Measurements from ENCODE around the gene EXOC3. TPM values are rescaled to one million over a fixed set of nuclear protein-coding genes. Genes with fewer than 3 reads are reported as not detected.
"Not testable (repeated sequence)": the region's sequence is repeated elsewhere in the genome, so short reads cannot be mapped to it uniquely, and the experiment has no call there.

The EXOC3 gene
- total RNA-seq, 2 experiments from 2014 or later: 62.2 to 62.3 TPM

GRCh38 chr5:472656-473550, 29.9 kb downstream of the EXOC3 start:
- ATAC-seq: peak; percentile 82
- Mint-ChIP-seq H3K9me3 (ENCODE audit: insufficient read depth) (no peaks in the 10 kb centered on the region), H3K36me3 (ENCODE audit: low read depth) (peaks cover 16% of the 10 kb centered on the region), H3K4me3 (peak overlapping the region; percentile 71), H3K4me1 (ENCODE audit: low read depth) (peaks cover 20% of the 10 kb centered on the region), H3K27me3 (ENCODE audit: low read depth) (peaks cover 5% of the 10 kb centered on the region), H3K27ac (peak overlapping the region; percentile 79)
- ChIA-PET CTCF (interaction anchor here (0.9 to 4.2 kb wide), 4 partner anchors 27 to 156 kb away, joined by 3 to 29 read pairs (median 4); no protein-coding TSS in a partner anchor), POLR2A (interaction anchor here (0.8 to 1.7 kb wide), 5 partner anchors 26 to 93 kb away, joined by 3 to 7 read pairs (median 5); partner anchors contain the start of gene EXOC3)
- DNase-seq: peak; percentile 91

- POLR2A ChIA-PET: interaction anchor here (0.7 to 1.7 kb wide), 5 partner anchors 27 to 202 kb away, joined by 3 to 7 read pairs (median 3); partner anchors contain the start of genes EXOC3 and PDCD6
- Mint-ChIP-seq H3K4me3 (peak overlapping the region; percentile 80), H3K9me3 (ENCODE audit: insufficient read depth) (no peaks in the 10 kb centered on the region), H3K27me3 (ENCODE audit: low read depth) (peaks cover 5% of the 10 kb centered on the region), H3K27ac (peak overlapping the region; percentile 32), H3K36me3 (ENCODE audit: low read depth) (peaks cover 14% of the 10 kb centered on the region), H3K4me1 (ENCODE audit: low read depth) (peaks cover 20% of the 10 kb centered on the region)
- CTCF ChIA-PET: interaction anchor here (0.9 to 4.2 kb wide), 3 partner anchors 28 to 157 kb away, joined by 3 to 29 read pairs (median 4); no protein-coding TSS in a partner anchor
- ATAC-seq (peak; percentile 12), DNase-seq (peak; percentile 44)
Measured at GRCh38 chr5:473551-474192, 30.7 kb downstream of the EXOC3 start.

GRCh38 chr5:474232-474839, 31.4 kb downstream of the EXOC3 start:
- not testable (repeated sequence) for ATAC-seq; H3K27me3 Mint-ChIP-seq (ENCODE audit: low read depth); DNase-seq; H3K27ac Mint-ChIP-seq; H3K9me3 Mint-ChIP-seq (ENCODE audit: insufficient read depth)
- Mint-ChIP-seq H3K4me1 (ENCODE audit: low read depth) (peaks cover 19% of the 10 kb centered on the region), H3K36me3 (ENCODE audit: low read depth) (peaks cover 14% of the 10 kb centered on the region), H3K4me3 (peak overlapping the region; percentile 67)
- CTCF ChIA-PET: interaction anchor here (0.9 to 4.2 kb wide), 3 partner anchors 28 to 157 kb away, joined by 3 to 29 read pairs (median 4); no protein-coding TSS in a partner anchor
- POLR2A ChIA-PET: interaction anchor here (0.7 to 1.7 kb wide), 4 partner anchors 28 to 203 kb away, joined by 3 to 7 read pairs (median 4); partner anchors contain the start of genes EXOC3 and PDCD6

GRCh38 chr5:474840-475661, 32.1 kb downstream of the EXOC3 start:
- H3K27me3 Mint-ChIP-seq (ENCODE audit: low read depth): peaks cover 5% of the 10 kb centered on the region
- no peaks in the 10 kb centered on the region for H3K9me3 Mint-ChIP-seq (ENCODE audit: insufficient read depth)
- H3K4me3 Mint-ChIP-seq: peak overlapping the region; percentile 67
- DNase-seq (no peak), ATAC-seq (no peak)
- peaks cover 19% of the 10 kb centered on the region for H3K4me1 Mint-ChIP-seq (ENCODE audit: low read depth)
- ChIA-PET POLR2A (interaction anchor here (1.1 to 1.7 kb wide), 2 partner anchors 29 to 180 kb away, joined by 3 to 7 read pairs; no protein-coding TSS in a partner anchor), CTCF (interaction anchor here (4.2 kb wide), 1 partner anchor 29 kb away, joined by 29 read pairs; no protein-coding TSS in a partner anchor)
- H3K36me3 Mint-ChIP-seq (ENCODE audit: low read depth): peaks cover 13% of the 10 kb centered on the region
- no peak overlapping the region for H3K27ac Mint-ChIP-seq

GRCh38 chr5:475704-476101, 32.7 kb downstream of the EXOC3 start:
- Mint-ChIP-seq H3K36me3 (ENCODE audit: low read depth) (peaks cover 9% of the 10 kb centered on the region), H3K9me3 (ENCODE audit: insufficient read depth) (no peaks in the 10 kb centered on the region), H3K4me3 (peak overlapping the region; percentile 36), H3K4me1 (ENCODE audit: low read depth) (peaks cover 18% of the 10 kb centered on the region), H3K27ac (no peak overlapping the region), H3K27me3 (ENCODE audit: low read depth) (peaks cover 5% of the 10 kb centered on the region)
- ChIA-PET CTCF (no interaction called here), POLR2A (no interaction called here)
- DNase-seq: no peak
- no peak for ATAC-seq

GRCh38 chr5:476102-476813, 33.3 kb downstream of the EXOC3 start:
- Mint-ChIP-seq H3K27me3 (ENCODE audit: low read depth) (peaks cover 5% of the 10 kb centered on the region), H3K9me3 (ENCODE audit: insufficient read depth) (no peaks in the 10 kb centered on the region), H3K36me3 (ENCODE audit: low read depth) (peaks cover 6% of the 10 kb centered on the region), H3K4me1 (ENCODE audit: low read depth) (peaks cover 13% of the 10 kb centered on the region), H3K27ac (no peak overlapping the region), H3K4me3 (no peak overlapping the region)
- no peak for DNase-seq
- ChIA-PET CTCF (no interaction called here), POLR2A (no interaction called here)
- ATAC-seq: no peak

- no peaks in the 10 kb centered on the region for H3K9me3 Mint-ChIP-seq (ENCODE audit: insufficient read depth)
- H3K27me3 Mint-ChIP-seq (ENCODE audit: low read depth): peaks cover 5% of the 10 kb centered on the region
- no peak for DNase-seq
- no peak overlapping the region for H3K4me3 Mint-ChIP-seq
- ChIA-PET CTCF (no interaction called here), POLR2A (no interaction called here)
- H3K4me1 Mint-ChIP-seq (ENCODE audit: low read depth): peaks cover 7% of the 10 kb centered on the region
- no peak overlapping the region for H3K27ac Mint-ChIP-seq
- peaks cover 3% of the 10 kb centered on the region for H3K36me3 Mint-ChIP-seq (ENCODE audit: low read depth)
- ATAC-seq: no peak
Measured at GRCh38 chr5:476814-477175, 33.8 kb downstream of the EXOC3 start.

GRCh38 chr5:477247-477646, 34.3 kb downstream of the EXOC3 start:
- no peaks in the 10 kb centered on the region for H3K36me3 Mint-ChIP-seq (ENCODE audit: low read depth)
- peaks cover 5% of the 10 kb centered on the region for H3K27me3 Mint-ChIP-seq (ENCODE audit: low read depth)
- no peak for DNase-seq
- ATAC-seq: no peak
- ChIA-PET CTCF (no interaction called here), POLR2A (no interaction called here)
- H3K4me3 Mint-ChIP-seq: no peak overlapping the region
- H3K27ac Mint-ChIP-seq: no peak overlapping the region
- H3K4me1 Mint-ChIP-seq (ENCODE audit: low read depth): peaks cover 4% of the 10 kb centered on the region
- no peaks in the 10 kb centered on the region for H3K9me3 Mint-ChIP-seq (ENCODE audit: insufficient read depth)

GRCh38 chr5:477871-478270, 34.9 kb downstream of the EXOC3 start:
- no peak for ATAC-seq
- H3K4me1 Mint-ChIP-seq (ENCODE audit: low read depth): peaks cover 4% of the 10 kb centered on the region
- peaks cover 5% of the 10 kb centered on the region for H3K27me3 Mint-ChIP-seq (ENCODE audit: low read depth)
- no peak overlapping the region for H3K4me3 Mint-ChIP-seq
- no peaks in the 10 kb centered on the region for H3K9me3 Mint-ChIP-seq (ENCODE audit: insufficient read depth)
- CTCF ChIA-PET: no interaction called here
- POLR2A ChIA-PET: no interaction called here
- H3K27ac Mint-ChIP-seq: no peak overlapping the region
- H3K36me3 Mint-ChIP-seq (ENCODE audit: low read depth): no peaks in the 10 kb centered on the region
- no peak for DNase-seq

- POLR2A ChIA-PET: no interaction called here
- ATAC-seq (no peak), DNase-seq (no peak)
- Mint-ChIP-seq H3K27ac (no peak overlapping the region), H3K4me1 (ENCODE audit: low read depth) (peaks cover 4% of the 10 kb centered on the region), H3K27me3 (ENCODE audit: low read depth) (peaks cover 5% of the 10 kb centered on the region), H3K9me3 (ENCODE audit: insufficient read depth) (no peaks in the 10 kb centered on the region), H3K36me3 (ENCODE audit: low read depth) (no peaks in the 10 kb centered on the region), H3K4me3 (no peak overlapping the region)
- CTCF ChIA-PET: no interaction called here
Measured at GRCh38 chr5:478369-478981, 35.5 kb downstream of the EXOC3 start.

All from activated CD8-positive, alpha-beta T cell treated with anti-CD3 and anti-CD28 coated beads, Interleukin-2, amount 10 ng/mL, durations not matched to agents 7 days and 5 days (primary cell).